Activated T-cell treated with anti-CD3 and anti-CD28 coated beads for 24 hours (primary cell): ENCODE measurements around the gene NOP9.
A peak's percentile ranks its signal among the peaks of the same experiment; 100 is the strongest.
"Not testable (repeated sequence)": the region's sequence is repeated elsewhere in the genome, so short reads cannot be mapped to it uniquely, and the experiment has no call there.

Source experiments
- DNase-seq: peaks from one replicate; pipeline ENCODE4 v3.0.0-alpha.2; 2020; ENCODE audit warnings: low read depth

The NOP9 gene

DNA sequence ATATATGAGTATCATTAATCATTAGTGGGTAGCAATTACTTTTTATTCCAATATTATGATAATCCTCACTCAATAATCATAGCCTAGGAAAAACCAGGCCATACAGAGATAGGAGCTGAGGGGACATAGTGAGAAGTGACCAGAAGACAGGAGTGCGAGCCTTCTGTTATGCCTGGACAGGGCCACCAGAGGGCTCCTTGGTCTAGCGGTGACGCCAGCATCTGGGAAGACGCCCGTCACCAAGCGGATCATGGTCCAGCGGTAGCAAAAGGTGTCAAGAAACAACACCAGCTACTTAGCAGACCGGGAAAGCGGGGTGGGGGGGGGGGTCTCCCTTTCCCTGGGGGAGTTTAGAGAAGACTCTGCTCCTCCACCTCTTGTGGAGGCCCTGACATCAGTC lies 28.3 kb downstream of the NOP9 start:
- DNase-seq, result not testable (repeated sequence)

DNA sequence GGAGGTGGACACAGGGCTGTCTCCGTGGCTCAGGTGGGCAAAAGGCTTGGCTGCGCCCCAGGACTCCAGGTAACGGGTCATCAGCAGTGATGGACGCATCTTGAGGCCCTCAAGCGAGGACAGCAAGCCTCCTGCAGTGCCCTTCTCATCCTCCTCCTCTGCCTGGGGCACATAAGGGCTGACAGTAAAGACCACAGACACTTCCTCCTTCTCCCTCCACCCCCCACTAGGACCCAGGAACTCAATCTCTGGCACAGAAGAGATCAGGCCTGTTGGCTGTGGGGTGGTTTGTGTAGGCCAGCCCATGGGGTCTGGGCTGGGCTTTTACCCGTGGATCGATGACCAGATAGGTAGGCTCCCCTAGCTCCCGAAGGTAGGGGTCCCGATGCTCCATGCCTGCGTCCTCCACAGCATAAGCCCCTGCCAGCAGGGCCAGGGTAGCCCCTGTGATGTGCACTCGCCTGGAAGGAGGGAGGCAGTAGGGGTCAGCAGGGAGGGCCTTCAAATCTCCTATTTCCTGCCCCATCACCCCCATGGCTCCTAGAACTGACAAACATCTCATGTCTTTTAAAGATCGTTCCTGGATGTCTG lies 29.5 kb downstream of the NOP9 start:
- DNase-seq, result no peak

DNA sequence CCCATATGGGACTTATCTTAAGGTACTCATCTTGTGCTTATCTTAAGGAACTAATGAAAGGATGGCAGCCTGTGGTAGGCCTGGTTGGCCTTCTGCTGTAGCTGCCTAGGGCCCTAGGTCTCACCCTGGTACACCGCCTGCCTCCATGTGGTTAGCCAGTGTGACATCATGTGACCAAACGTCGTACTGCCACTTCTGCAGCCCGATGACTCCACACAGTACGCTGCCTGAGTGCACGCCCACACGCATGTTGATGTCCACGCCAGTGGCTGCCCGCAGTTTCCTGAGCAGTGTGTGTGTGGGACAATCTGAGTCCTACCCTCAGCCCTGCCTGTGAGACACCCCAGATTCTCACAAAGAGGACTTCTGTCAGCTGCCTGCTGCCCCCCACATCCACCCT lies 30.1 kb downstream of the NOP9 start:
- no peak for DNase-seq

DNA sequence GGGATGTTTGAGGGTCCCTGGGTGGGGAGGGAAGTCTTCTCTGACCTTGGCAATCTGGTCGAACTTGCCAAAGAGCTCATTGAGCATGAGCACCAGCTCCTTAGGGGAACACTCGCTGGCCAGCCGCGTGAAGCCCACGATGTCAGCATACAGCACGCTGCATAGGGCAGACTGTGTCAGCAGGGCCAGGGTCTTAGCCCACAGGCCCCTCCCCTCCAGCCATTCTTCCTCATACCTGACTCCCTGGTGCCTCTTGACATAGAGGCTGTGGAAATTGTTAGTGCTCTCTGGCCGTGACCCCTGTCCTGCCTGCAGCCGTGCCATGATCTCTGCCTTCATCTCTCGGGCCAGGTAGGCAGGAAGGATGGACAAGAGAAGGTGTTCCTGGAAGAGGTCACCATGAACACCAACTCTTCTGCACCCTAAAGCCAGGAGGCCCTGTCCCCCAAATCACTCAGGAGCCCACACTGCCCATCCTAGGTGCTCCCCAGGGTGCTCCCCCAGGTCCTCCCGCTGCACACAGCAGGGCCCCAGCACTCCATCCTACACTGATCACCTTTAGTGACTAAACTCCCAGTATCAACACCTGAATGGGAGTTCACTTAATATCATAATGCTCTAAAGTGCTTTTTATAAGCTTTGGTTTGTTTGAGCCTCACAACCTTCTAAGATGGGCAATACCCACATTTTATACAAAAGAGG lies 31.5 kb downstream of the NOP9 start:
- DNase-seq, result no peak

DNA sequence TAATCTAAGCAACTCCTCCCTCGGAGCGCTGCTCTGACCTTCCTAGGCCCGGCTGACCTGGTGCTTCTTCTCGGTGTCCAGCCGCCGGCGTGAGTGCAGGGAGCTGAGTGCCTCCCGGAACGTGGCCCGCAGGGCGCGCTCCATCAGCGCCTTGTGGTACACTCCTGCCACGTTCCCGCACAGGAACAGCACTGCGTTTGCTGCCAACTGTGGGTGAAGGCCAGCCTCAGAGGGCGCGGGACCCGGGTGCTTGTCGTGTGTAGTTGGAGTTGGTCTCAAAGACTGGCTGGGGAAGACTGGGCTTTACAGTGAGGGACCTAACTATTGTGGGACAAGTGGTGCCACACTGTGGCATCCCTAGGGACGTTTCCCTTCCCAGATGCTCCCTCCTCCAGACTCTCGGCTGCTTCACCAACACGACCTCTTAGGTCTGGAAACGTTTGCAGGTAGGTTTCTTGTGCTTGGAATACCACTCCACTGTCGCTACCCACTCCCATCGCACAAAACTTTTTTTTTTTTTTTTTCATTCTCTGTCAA lies 32.1 kb downstream of the NOP9 start:
- no peak for DNase-seq

DNA sequence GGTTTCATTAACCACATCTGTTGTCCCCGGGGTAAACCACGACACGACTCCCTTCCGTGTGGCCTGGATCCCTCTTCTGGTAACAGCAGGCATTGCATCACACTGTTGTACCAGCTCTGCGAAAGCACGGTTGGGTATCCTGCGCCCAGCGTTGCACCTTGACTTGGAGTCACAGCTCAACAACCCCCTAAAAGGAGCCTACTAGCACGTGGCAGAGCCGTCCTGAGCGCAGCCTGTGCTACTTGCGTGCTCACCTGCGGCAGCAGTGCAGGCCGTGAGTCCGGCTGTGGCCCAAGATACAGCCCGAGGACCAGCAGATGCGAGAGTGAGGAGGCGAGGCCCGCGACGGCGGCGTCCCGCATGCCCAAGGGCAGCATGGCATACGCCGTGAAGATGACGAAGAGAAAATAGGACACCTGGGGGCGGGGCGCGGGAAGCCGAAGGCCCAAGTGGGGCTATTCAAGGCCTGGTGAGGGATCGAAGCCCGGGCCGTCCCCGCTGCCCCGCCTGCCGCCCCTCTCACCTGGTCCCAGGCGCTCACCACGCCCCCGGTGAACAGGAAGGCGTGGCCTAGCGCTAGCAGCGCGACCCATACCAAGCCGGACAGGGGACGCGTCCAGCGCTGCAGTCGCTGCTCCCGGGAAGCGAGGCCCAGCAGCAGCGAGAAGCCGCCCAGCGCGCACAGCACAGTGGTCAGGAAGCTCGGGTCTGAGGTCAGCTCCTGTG lies 32.8 kb downstream of the NOP9 start:
- DNase-seq, result peak; percentile 81

DNA sequence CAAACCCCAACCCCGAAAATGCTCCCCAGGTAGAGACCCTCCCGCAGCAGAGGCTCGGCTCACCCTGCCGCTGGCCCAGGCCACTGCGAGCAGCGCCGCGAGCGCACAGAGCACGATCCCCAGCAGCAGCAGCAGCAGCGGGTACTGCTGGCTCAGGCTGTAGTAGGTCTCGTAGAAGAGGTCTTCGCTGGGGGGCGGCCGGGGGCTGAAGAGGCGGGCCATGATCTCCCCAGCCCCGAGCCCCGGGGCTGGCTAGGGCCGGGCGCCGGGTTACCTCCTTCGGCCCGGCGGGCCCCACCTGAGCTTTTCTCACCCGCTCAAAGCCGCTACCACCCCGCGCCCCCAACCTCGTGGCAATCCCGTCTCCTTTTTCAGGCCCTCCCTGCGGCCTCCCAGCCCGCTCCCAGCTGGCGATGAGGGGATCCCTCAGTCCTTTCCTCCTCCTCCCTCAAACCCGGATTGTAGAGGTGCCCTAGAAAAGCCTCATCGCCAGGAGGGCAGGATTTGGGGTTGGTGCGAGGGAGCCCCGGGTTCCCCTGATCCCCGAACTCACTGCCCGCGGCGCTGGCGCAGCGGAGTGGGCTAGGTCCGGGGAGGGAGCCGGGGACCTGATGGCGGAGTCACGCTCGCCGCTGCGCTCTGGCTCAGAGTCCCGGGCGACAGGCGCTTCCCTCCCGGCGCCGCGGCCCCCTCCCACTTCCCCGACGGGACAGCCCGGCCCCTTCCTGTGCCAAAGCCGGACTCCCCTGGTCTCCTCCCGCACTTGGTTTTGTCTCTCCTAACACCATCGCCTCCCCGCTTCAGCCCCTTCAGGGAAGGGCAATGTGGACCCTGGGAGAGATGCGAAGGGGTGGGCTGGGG lies 35.0 kb downstream of the NOP9 start, which contains the start of gene ADCY4:
ADCY4 (minus strand) TSS at position 641 of the 861 bp plus-strand sequence; CDS start at position 222, 419 bp downstream.
- DNase-seq, result no peak

DNA sequence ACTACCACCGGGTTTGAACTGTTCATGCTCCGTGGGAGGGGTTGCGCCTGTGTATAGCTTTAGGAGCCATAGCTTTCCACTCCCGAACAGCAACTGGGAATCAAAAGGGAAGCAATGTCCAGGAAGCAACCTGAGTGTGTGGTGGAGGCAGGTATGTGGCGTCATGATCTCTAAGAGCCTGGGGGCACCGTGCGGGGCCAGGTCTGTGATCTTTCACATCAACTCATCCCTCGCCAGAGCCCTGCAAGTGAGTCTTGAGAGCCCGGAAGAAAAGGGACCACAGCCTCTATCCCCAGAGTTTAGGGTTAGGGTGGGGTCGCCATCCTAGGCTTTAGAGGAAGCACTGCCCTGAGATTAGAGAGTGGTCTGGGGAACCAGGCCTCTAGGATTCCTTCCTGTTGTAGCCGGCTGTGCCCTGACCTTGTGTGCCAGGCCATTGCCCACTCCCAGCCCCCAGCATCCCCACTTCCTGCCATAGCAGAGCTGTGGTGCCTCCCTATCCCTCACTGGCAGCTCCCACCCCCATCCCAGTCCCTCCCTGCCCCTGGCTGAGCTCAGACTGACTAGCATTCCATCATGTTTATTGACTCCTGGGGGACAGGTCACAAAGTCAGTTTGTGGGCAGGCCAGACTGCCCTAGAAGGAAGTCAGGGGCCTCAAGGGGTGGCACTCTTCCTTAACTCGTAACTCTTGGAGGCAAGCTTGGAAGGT lies 36.0 kb downstream of the NOP9 start:
- DNase-seq, result no peak

DNA sequence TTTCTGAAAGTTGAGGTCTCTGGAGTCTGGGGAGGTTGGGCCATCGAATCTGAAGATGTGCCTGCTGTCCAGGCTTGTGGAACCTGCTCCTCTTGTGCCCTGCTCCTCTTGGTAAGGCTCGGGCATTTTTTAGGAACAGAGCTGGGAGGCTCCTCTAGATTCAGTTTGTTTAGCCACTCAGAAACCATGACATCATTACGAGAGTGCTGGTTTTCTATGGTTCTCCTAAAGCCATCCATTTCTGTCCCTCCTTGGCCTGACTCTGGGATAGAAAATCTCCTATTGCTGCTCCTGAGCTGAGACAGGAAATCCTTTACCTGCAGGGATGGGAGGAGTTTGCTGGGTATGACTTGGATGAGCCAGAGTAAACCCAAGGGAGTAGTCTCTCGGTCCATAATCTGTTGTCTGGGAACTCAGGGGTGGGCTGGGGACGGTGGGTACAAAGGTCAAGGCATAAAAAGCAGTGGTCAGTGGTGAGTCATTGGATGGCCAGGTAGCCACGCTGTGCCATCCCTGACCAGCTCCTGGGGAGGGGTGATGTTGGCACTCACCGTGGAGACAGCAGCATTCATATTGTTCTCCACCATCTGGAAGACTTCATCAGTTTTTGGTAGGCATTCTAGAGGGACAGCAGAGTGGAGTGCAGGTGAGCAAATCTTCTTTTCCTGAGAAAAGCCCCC lies 37.6 kb downstream of the NOP9 start:
- no peak for DNase-seq

DNA sequence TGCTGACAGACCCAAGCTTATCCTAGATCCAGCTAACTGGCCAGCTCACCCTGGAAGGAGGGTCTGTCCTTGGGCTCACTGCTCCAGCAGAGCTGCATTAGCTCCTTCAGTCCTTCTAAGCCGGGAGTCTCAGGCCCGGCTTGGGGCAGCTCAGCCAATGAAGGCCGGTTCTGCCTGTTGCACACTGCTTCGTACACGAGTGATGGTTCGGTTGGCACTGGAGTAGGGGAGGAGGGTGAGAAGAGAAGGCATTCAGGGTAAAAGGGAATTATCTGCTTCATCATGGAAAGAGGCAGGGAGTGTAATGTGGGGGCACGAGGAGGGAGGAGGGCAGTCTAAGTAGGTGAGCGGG lies 38.1 kb downstream of the NOP9 start:
- no peak for DNase-seq

DNA sequence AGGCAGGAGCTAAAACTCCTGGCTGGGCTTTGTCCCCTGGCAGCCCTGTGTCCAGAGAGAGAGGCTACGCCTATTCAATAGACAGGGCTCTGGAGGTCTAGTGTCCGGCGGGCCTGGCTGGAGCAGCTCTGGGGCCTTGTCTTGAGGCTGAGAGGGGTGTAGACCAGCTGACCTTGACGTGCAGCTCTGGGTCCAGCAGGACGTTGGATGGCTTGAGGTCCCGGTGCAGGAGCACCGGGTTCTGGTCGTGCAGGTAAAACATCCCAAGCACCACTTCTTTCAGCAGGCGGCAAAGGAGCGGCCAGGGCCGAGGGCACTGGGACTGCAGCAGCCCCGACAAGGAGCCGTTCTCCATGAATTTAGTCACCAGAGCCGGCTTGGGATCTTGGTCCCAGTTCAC lies 39.2 kb downstream of the NOP9 start:
- no peak for DNase-seq

DNA sequence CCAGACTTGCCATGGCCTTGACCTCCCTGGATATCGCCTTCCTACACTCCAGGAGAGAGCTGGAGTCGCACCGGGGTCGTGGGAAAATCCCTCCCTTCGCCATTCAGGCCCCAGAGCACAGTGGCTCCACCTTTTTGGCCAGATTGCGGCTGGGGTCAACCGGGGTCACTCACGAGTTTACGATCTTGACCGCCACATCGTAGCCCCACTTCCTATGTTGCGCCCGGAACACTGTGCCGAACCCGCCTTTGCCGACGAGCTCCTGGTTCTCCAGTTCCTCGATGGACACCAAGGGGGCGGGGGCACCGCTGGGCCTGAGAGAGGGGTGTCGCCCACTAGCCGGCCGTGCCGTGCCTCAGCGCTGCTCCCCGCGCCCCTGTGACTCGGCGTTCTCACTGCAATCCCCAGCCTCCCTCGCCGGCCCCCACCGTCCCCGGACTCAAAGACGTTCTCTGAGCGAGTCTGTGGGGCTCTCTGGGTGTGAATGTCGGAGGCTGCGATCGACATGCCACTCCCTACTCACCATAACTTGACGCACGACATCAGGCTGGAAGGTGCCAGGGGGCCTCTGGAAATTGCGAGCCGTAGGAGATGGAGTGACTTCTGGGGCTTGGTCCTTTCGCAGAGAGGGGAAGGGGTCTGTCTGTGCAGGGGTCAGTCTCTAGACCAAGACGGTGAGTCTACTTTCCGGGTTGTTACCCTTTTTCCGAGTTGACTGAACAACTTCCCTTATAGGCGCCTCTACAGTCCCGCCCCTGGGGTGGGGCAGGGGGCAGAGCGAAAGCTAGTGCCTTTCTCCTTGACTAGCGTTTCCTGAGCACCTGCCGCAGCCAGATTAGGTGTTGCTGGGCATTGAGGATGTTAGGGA lies 39.9 kb downstream of the NOP9 start, which contains the start of gene RIPK3:
RIPK3 (minus strand) TSS at position 708 of the 868 bp plus-strand sequence; CDS start at position 543, 165 bp downstream.
- peak; percentile 52 for DNase-seq

DNA sequence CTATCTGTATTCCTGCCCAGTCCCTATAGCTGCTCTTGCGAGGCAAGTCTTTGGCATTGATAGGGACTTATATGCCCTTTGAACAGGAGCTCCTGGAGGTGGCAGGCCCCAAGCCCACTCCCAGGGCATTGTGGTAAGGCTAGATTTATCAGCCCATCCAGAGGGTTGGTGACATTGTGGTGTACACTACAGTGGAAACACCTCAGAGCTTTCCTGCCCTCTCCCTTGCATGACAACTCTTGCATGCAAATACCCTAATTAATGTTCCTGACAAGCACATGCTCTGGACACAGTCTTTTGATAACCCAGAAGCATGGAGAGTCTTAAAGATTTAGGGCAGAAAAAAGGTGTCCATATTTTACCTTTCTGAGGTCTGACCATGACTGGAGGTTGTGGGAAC lies 41.0 kb downstream of the NOP9 start:
- no peak for DNase-seq

DNA sequence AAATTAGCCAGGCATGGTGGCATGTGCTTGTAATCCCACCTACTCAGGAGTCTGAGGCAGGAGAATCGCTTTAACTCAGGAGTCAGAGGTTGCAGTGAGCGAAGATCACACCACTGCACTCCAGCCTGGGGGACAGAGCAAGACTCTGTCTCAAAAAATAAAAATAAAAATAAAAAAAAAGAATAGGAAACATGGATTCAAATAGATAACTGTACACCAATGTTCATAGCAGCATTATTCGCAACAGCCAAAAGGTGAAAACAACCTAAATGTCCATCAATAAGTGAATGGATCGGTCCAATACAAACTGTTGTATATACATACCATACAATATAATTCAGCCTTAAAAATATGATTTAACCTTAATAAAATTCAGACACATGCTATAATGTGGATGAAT lies 43.2 kb downstream of the NOP9 start:
- no peak for DNase-seq

DNA sequence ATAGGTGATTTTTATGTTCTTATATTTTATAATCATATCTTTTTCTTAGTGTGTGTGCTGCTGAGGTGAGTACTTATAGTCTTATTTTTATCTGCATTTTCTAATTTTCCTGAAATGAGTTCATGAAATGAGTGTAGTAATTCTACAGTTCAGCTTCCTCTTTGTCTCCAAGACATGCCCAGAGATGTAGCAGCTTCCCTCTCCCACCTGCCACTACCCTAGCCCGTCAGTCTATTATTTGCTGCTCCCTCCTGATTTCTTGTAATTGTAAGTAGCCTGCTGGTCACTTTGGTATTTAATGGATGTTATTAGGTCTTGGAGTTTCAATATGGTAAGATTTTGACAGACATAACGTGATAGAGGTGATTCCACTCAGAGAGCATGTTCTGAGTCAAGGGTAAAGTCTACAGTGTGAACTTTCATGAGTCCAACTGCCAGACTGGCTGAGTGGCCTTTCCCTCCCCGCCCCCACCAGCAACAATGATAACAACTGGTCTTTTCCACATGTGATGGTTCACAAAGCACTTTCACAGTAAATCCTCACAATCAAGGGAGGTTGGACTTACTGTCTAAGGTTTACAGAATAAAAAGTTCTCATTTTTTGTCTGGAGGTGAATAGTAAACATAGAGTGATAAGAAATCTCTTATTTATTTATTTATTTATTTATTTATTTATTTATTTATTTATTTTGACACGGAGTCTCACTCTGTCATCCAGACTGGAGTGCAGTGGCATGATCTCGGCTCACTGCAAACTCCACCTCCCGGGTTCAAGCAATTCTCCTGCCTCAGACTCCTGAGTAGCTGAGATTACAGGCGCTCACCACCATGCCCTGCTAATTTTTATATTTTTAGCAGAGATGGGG lies 44.4 kb downstream of the NOP9 start:
- no peak for DNase-seq

DNA sequence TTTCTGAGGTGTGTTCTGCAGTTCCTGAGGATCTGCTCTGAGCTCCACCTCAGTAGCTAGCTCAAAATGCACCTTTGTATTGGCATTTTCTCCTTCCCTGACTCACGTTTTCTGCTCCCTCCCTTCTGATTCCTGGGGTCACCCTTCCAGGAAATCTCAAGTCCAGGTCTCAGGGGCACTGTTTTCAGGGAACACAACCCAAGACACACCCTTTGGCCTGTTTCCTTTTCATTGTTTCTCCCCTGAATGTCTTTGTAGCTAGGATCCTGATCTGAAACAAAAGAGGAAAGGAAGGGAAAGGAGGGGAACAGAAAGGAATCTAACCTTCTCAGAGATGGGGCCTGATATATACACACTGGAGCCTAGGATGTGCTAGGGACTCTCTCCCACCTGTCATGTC lies 47.5 kb downstream of the NOP9 start:
- DNase-seq, result no peak

DNA sequence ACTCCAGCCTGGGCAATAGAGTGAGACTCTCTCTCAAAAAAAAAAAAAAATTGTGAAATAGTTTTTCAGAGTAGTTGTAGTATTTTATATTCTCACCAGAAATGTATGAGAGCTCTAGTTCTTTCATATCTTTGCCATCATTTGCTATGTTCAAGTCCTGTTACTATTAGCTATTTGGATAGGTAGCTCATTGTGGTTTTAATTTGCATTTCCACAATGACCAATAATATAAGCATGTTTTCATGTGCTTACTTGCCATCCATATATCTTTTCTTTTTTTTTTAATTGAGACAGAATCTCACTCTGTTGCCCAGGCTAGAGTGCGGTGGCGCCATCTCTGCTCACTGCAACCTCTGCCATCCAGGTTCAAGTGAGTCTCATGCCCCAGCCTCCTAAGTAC lies 48.5 kb downstream of the NOP9 start:
- DNase-seq, result no peak

DNA sequence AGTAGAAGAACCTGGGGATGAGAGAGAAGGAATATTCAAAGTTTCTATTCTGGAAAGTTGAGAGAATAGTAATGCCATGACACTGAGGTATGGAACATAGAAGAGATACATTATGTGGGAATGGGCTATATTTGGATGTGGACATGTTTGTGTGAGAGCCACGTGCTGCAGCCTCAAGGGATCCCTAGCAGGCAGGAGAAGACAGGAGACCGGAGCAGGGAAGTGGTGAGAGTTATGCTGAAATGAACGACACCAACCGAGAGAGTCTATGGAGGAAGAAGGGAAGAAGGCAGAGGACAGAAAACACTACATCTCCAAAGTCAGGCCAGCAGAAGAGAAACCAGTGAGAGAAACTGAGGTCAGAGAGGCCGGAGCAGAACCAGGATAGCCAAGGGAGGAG lies 50.1 kb downstream of the NOP9 start:
- DNase-seq, result no peak

DNA sequence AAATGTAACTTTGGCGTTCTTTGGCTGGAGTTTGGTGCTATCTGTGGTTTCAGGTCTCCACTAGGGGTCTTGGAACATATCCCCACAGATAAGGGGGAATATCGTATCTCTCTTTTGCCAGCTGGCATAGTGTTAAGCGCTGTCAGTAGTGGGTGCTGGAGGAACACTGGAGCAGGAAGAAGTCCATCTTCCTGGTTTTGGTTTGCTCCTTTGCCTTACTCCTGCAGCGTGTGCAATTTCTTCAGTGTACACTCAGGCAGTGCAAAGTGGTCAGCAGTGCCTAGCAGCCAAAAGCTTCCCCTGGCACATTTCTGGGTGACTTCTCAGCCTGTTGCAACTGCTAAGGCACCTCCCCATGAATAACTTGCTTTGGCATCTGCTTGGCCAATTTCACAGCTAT lies 51.9 kb downstream of the NOP9 start:
- DNase-seq, result no peak
